Stomach (tissue), 4 donors: Measurements from ENCODE around the gene MYO3B.

Experiments used
- CTCF ChIP-seq, 7 experiments: fragments of 450-650 bp in 4 of 7; fragments of 200-600 bp in 3 of 7; sonication (generic) in 3 of 7; IDR thresholded peaks; one replicate each; pipeline ENCODE4 v1.5.1; 2016 to 2019; ENCODE audit warnings: antibody characterized with exemption in 7 of 7, control low read depth in 2 of 7, mild to moderate bottlenecking in 1 of 7
- POLR2AphosphoS5 ChIP-seq, 3 donors: sonication (generic); formaldehyde crosslinking; IDR thresholded peaks; one replicate each; pipeline ENCODE4 v1.6.1; 2016; ENCODE audit warnings: antibody characterized with exemption in 3 of 3

GRCh38 chr2:170461889-170462288 is 283.9 kb downstream of the MYO3B start:
- TF ChIP-seq CTCF (IDR thresholded peaks at IDR 0.05) (no peak), POLR2AphosphoS5 (IDR thresholded peaks at IDR 0.05) (no peak)
